Parathyroid adenoma (tissue), 2 donors: Measurements from ENCODE around the gene SLC13A5.
"Not testable (repeated sequence)": the region's sequence is repeated elsewhere in the genome, so short reads cannot be mapped to it uniquely, and the experiment has no call there.

Experiments
- H2AFZ ChIP-seq: fragments of 300-600 bp; sonication (generic); one replicate; pipeline ENCODE4 v1.7.0; 2017; ENCODE audit warnings: antibody characterized with exemption, mild to moderate bottlenecking
- H3K27ac ChIP-seq: fragments of 300-600 bp; sonication (generic); one replicate; pipeline ENCODE4 v1.7.0; 2017
- H3K27me3 ChIP-seq: fragments of 300-600 bp; sonication (generic); one replicate; pipeline ENCODE4 v1.7.0; 2017; ENCODE audit warnings: low read length; ENCODE audit not compliant: control insufficient read depth, insufficient read depth
- H3K36me3 ChIP-seq: fragments of 300-600 bp; sonication (generic); one replicate; pipeline ENCODE4 v1.7.0; 2017; ENCODE audit warnings: low read length; ENCODE audit not compliant: control insufficient read depth, insufficient read depth
- H3K4me1 ChIP-seq: fragments of 300-600 bp; sonication (generic); one replicate; pipeline ENCODE4 v1.7.0; 2017; ENCODE audit warnings: control low read depth
- H3K4me2 ChIP-seq: fragments of 300-600 bp; sonication (generic); one replicate; pipeline ENCODE4 v1.7.0; 2017; ENCODE audit warnings: low read length
- H3K4me3 ChIP-seq: fragments of 300-600 bp; sonication (generic); one replicate; pipeline ENCODE4 v1.7.0; 2017; ENCODE audit warnings: low read depth, low read length
- H3K79me2 ChIP-seq: fragments of 300-600 bp; sonication (generic); one replicate; pipeline ENCODE4 v1.7.0; 2017; ENCODE audit warnings: control low read depth
- H3K9ac ChIP-seq: fragments of 300-600 bp; sonication (generic); one replicate; pipeline ENCODE4 v1.7.0; 2017; ENCODE audit warnings: mild to moderate bottlenecking
- H3K9me3 ChIP-seq: fragments of 300-600 bp; sonication (generic); one replicate; pipeline ENCODE4 v1.7.0; 2017; ENCODE audit warnings: low read length; ENCODE audit not compliant: control insufficient read depth
- CTCF ChIP-seq: fragments of 300-600 bp; sonication (generic); IDR thresholded peaks from one replicate; pipeline ENCODE4 v1.7.0; 2017; ENCODE audit warnings: antibody characterized with exemption, mild to moderate bottlenecking
- donor health status: primary hyperparathyroidism.

SLC13A5 gene

GRCh38 chr17:6698004-6698403 lies 15.2 kb downstream of the SLC13A5 start:
- Histone ChIP-seq H3K4me2 (no peak overlapping the region), H3K27me3 (no peaks in the 10 kb centered on the region), H3K4me3 (no peak overlapping the region), H3K27ac (no peak overlapping the region), H3K4me1 (no peaks in the 10 kb centered on the region), H3K79me2 (no peaks in the 10 kb centered on the region), H3K9me3 (no peaks in the 10 kb centered on the region), H2AFZ (no peak overlapping the region), H3K36me3 (no peaks in the 10 kb centered on the region), H3K9ac (no peak overlapping the region)
- no peak for TF ChIP-seq CTCF

GRCh38 chr17:6696906-6697305 lies 16.3 kb downstream of the SLC13A5 start:
- Histone ChIP-seq H3K4me1 (no peaks in the 10 kb centered on the region), H3K27me3 (no peaks in the 10 kb centered on the region), H3K4me2 (no peak overlapping the region), H3K36me3 (no peaks in the 10 kb centered on the region), H3K9ac (no peak overlapping the region), H3K79me2 (no peaks in the 10 kb centered on the region), H3K4me3 (no peak overlapping the region), H2AFZ (no peak overlapping the region), H3K27ac (no peak overlapping the region), H3K9me3 (no peaks in the 10 kb centered on the region)
- no peak for TF ChIP-seq CTCF

- TF ChIP-seq CTCF: no peak
- Histone ChIP-seq H3K27me3 (no peaks in the 10 kb centered on the region), H3K4me2 (no peak overlapping the region), H3K27ac (no peak overlapping the region), H3K36me3 (no peaks in the 10 kb centered on the region), H2AFZ (no peak overlapping the region), H3K9me3 (no peaks in the 10 kb centered on the region), H3K9ac (no peak overlapping the region), H3K4me3 (no peak overlapping the region), H3K4me1 (no peaks in the 10 kb centered on the region), H3K79me2 (no peaks in the 10 kb centered on the region)
These were observed 17.6 kb downstream of the SLC13A5 start for GRCh38 chr17:6695565-6695964.

GRCh38 chr17:6695051-6695450 lies 18.1 kb downstream of the SLC13A5 start:
- Histone ChIP-seq H3K4me3 (no peak overlapping the region), H3K27ac (no peak overlapping the region), H3K9ac (no peak overlapping the region), H3K4me2 (no peak overlapping the region), H3K9me3 (no peaks in the 10 kb centered on the region), H3K79me2 (no peaks in the 10 kb centered on the region), H3K4me1 (no peaks in the 10 kb centered on the region), H2AFZ (no peak overlapping the region), H3K36me3 (no peaks in the 10 kb centered on the region), H3K27me3 (no peaks in the 10 kb centered on the region)
- no peak for TF ChIP-seq CTCF

- H3K4me2 ChIP-seq, H3K9me3 ChIP-seq, H3K27ac ChIP-seq, H2AFZ ChIP-seq, H3K79me2 ChIP-seq, H3K4me3 ChIP-seq, H3K9ac ChIP-seq, H3K27me3 ChIP-seq, H3K4me1 ChIP-seq, H3K36me3 ChIP-seq: not testable (repeated sequence)
These were observed 21.2 kb downstream of the SLC13A5 start for GRCh38 chr17:6691958-6692357.
